Cardiac muscle cell (in vitro differentiated cells and primary cell): ENCODE results near the gene TMUB2. TPM values are rescaled to one million over a fixed set of nuclear protein-coding genes. Genes with fewer than 3 reads are reported as not detected.
"Not testable (repeated sequence)": the region's sequence is repeated elsewhere in the genome, so short reads cannot be mapped to it uniquely, and the experiment has no call there.

ENCODE experiments used
- DNase-seq, 2 donors: peaks; one replicate each; pipeline versions ENCODE4 v3.0.0 to v3.0.0-alpha.2; 2010 to 2017; ENCODE audit warnings: low read depth in 1 of 2, low spot score in 1 of 2
- H3K27ac ChIP-seq: fragments of 200-600 bp; sonication (generic); 2 replicates; pipeline ENCODE4 v1.5.1; 2016
- H3K27me3 ChIP-seq: fragments of 200-600 bp; sonication (generic); 2 replicates; pipeline ENCODE4 v1.6.0; 2016; ENCODE audit warnings: control low read depth
- H3K36me3 ChIP-seq: fragments of 200-600 bp; sonication (generic); 2 replicates; pipeline ENCODE4 v1.5.1; 2016; ENCODE audit warnings: control low read depth
- H3K4me1 ChIP-seq: fragments of 200-600 bp; sonication (generic); 2 replicates; pipeline ENCODE4 v1.8.1; 2017; ENCODE audit warnings: low read depth, mild to moderate bottlenecking, mixed run types
- H3K4me3 ChIP-seq: fragments of 200-600 bp; sonication (generic); 2 replicates; pipeline ENCODE4 v1.5.1; 2016; ENCODE audit warnings: mild to moderate bottlenecking
- H3K9me3 ChIP-seq: fragments of 200-600 bp; sonication (generic); 2 replicates; pipeline ENCODE4 v1.5.1; 2017; ENCODE audit warnings: low read depth, mild to moderate bottlenecking, control low read depth
- CTCF ChIP-seq: IDR thresholded peaks from 2 replicates; pipeline ENCODE4 v1.5.1; 2012; ENCODE audit warnings: low read depth, mild to moderate bottlenecking, low read length
- polyA plus RNA-seq: library from polyadenylated mRNA; unstranded; fragments of >200 nt; fragmentation: Nextera tagmentation; extraction: Ambion mirVana; gene quantifications from 2 replicates; pipeline ENCODE4 v1.2.1, GENCODE V29; 2016
- total RNA-seq: library from RNA; depleted of rRNA; stranded (reverse); fragments of >200 nt; gene quantifications from 2 replicates; pipeline ENCODE4 v1.2.3, GENCODE V29; 2016

Gene TMUB2
- total and polyA plus RNA-seq, 2 experiments from 2014 or later: 40.5 to 43.9 TPM

GRCh38 chr17:44229090-44229489 is 42.3 kb downstream of the TMUB2 start:
- no peaks in the 10 kb centered on the region for H3K9me3 ChIP-seq
- no peaks in the 10 kb centered on the region for H3K27me3 ChIP-seq
- no peak overlapping the region for H3K27ac ChIP-seq
- H3K36me3 ChIP-seq: no peaks in the 10 kb centered on the region
- H3K4me3 ChIP-seq: no peak overlapping the region
- no peaks in the 10 kb centered on the region for H3K4me1 ChIP-seq
- no peak for DNase-seq
- TF ChIP-seq CTCF: no peak

- no peaks in the 10 kb centered on the region for H3K4me1 ChIP-seq
- no peaks in the 10 kb centered on the region for H3K9me3 ChIP-seq
- no peak overlapping the region for H3K4me3 ChIP-seq
- H3K27ac ChIP-seq: no peak overlapping the region
- no peak for DNase-seq
- no peaks in the 10 kb centered on the region for H3K27me3 ChIP-seq
- TF ChIP-seq CTCF: no peak
- H3K36me3 ChIP-seq: no peaks in the 10 kb centered on the region
These were observed 43.4 kb downstream of the TMUB2 start for GRCh38 chr17:44230140-44230539.

- Histone ChIP-seq H3K27me3 (no peaks in the 10 kb centered on the region), H3K4me1 (no peaks in the 10 kb centered on the region), H3K27ac (no peak overlapping the region), H3K9me3 (no peaks in the 10 kb centered on the region), H3K4me3 (no peak overlapping the region), H3K36me3 (no peaks in the 10 kb centered on the region)
- DNase-seq: no peak
- TF ChIP-seq CTCF: no peak
These were observed 45.3 kb downstream of the TMUB2 start for GRCh38 chr17:44232061-44232460.

- TF ChIP-seq CTCF: no peak
- Histone ChIP-seq H3K27me3 (no peaks in the 10 kb centered on the region), H3K4me1 (no peaks in the 10 kb centered on the region), H3K27ac (no peak overlapping the region), H3K4me3 (no peak overlapping the region), H3K36me3 (no peaks in the 10 kb centered on the region), H3K9me3 (no peaks in the 10 kb centered on the region)
- DNase-seq: no peak
These were observed 46.8 kb downstream of the TMUB2 start for GRCh38 chr17:44233582-44233981.

- no peak for TF ChIP-seq CTCF
- Histone ChIP-seq H3K27me3 (no peaks in the 10 kb centered on the region), H3K4me1 (no peaks in the 10 kb centered on the region), H3K4me3 (no peak overlapping the region), H3K9me3 (no peaks in the 10 kb centered on the region), H3K27ac (no peak overlapping the region), H3K36me3 (no peaks in the 10 kb centered on the region)
- no peak for DNase-seq
These were observed 48.8 kb downstream of the TMUB2 start for GRCh38 chr17:44235583-44235936.

GRCh38 chr17:44236444-44236991 is 49.7 kb downstream of the TMUB2 start:
- no peaks in the 10 kb centered on the region for H3K9me3 ChIP-seq
- no peaks in the 10 kb centered on the region for H3K36me3 ChIP-seq
- no peak overlapping the region for H3K27ac ChIP-seq
- TF ChIP-seq CTCF: no peak
- no peaks in the 10 kb centered on the region for H3K4me1 ChIP-seq
- DNase-seq: no peak
- H3K4me3 ChIP-seq: no peak overlapping the region
- no peaks in the 10 kb centered on the region for H3K27me3 ChIP-seq

- H3K27ac ChIP-seq, H3K4me1 ChIP-seq, H3K4me3 ChIP-seq, H3K9me3 ChIP-seq, H3K36me3 ChIP-seq, DNase-seq, H3K27me3 ChIP-seq: not testable (repeated sequence)
These were observed 51.1 kb downstream of the TMUB2 start for GRCh38 chr17:44237886-44238285.
